Measurements from ENCODE around the gene CD44.
"Not testable (repeated sequence)": the region's sequence is repeated elsewhere in the genome, so short reads cannot be mapped to it uniquely, and the experiment has no call there.

Gene CD44

DNA sequence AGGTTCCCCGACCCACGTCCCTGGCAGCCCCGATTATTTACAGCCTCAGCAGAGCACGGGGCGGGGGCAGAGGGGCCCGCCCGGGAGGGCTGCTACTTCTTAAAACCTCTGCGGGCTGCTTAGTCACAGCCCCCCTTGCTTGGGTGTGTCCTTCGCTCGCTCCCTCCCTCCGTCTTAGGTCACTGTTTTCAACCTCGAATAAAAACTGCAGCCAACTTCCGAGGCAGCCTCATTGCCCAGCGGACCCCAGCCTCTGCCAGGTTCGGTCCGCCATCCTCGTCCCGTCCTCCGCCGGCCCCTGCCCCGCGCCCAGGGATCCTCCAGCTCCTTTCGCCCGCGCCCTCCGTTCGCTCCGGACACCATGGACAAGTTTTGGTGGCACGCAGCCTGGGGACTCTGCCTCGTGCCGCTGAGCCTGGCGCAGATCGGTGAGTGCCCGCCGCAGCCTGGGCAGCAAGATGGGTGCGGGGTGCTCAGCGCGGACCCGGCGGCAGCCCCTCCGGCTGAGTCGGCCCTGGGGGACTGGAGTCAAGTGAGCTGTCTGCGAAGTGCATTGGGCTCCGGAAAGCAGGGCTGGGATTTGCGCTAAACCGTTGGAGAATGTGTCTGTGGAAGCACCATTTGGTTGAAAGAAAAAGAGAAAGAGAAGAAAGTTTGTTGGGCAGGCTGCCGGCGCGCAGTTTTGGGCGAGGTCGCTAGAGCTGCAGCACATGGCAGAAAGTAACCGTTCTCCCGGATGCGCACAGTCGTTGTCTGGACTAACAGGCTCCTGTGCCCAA is at the start of gene CD44:
CD44 (plus strand) TSS at position 229 of the 779 bp plus-strand sequence; CDS start at position 362, 133 bp downstream.
- peak; percentile 34 for DNase-seq

DNA sequence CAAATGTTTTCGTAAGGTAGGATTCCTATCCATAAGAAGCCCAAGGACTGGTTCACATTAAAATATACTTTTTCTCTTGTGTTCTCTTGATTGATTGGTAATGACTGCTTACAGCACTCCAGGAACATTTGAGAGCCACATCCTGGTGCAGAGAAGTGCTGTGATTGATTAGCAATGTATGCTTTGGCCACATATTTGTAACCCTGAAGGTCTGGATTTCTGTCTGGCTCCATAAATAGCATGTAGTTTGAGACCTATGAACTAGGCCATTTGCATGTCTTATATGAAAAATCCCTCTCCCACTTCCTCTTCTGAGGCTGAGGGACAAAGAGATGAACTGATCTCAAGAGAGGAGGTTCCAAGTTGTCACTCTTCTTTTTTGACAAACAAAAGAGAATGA is 49.3 kb upstream of the CD44 start:
- no peak for DNase-seq

DNA sequence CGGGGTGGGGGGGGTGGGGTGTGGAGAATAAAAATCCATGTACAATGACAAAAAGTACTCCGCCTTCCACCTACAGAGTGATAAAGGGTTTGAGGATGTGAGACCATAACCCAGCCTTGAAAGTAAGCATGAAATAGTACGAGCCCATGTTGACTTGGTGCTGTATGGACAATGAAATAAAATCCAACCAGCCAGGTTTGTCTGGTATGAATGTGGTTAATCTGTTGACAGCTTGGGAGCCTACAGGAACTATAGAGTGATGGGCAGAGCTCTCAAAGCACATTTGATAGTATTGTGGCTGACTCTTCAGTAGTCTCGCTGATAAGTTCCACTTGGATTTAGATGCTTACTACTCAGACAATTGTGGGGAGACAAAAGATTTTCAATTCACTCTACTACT is 48.8 kb upstream of the CD44 start:
- no peak for DNase-seq

DNA sequence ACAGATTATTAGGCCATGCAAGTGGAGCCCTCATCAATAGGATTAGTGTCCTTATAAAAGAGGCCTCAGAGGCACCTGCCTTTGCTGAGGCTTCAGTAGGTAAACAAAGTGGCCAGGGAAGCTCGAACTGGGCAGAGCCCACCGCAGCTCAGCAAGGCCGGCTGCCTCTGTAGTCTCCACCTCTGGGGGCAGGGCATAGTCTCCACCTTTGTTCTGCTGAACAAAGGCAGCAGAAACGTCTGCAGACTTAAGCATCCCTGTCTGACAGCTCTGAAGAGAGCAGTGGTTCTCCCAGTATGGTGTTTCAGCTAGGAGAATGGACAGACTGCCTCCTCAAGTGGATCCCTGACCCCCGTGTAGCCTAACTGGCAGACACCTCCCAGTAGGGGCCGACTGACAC is 48.0 kb upstream of the CD44 start:
- not testable (repeated sequence) for DNase-seq

DNA sequence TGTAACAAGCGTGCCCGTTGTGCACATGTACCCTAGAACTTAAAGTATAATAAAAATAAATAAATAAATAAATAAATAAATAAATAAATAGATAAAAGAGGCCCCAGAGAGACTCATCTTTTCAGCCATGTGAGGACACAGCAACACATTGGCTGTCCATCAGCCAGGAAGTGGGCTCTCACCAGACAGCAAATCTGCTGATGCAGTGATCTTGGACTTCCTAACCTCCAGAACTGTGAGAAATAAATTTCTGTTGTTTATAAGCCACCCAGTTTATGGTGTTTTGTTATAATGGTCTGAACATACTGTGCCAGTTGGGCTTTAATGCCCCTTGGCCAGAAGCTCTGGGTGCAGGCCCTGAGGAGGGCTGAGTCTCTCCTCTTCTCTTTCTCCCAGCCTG is 42.2 kb upstream of the CD44 start:
- no peak for DNase-seq

DNA sequence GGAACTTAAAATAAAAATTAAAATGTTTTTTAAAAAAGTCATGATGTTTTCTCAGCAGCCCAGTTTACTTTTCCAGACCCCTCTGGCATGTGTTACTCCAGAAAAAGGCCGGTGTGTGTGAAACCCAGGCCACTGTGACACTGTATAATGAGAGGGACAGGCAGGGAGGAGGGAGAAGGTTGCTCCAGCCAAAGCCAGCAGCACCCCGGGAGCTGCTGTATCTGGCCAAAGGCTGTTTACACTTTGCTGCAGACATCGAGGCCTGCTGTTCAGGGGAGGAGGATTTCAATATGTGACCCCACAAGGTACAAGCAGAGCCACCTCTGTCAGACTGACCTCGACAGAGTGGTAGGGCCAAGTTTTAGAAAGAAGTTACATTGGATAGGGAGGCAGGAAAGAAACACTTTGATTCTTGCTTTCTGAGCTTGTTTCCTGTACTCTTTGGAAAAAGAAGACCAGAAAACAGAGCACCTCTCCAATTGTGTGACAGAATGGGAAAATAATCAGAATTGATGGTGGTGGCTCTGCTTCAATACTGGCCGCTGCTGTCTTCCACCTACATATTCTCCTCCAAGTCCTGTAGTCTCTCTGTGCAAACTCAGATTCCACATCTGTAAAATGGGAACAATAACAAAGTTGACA is 41.0 kb upstream of the CD44 start:
- DNase-seq = no peak

DNA sequence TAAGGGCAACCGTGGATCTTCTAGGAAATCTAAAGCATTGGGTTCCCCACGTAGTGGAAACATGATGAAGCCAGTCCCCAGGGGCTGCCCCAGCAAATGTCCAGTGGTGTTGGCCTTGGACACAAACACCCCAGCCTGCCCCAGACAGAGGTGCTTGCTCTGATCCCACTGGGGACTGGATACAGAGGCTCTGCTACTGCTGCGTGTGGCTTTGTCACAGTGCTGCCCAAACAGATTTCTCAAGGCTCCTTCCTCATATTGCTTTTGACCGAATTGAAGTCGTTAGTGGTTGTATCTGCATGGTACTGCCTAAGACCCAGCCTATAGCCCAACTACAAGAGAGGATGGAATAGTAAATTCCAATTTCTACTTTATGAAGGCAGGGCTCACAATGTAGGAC is 40.1 kb upstream of the CD44 start:
- DNase-seq = no peak

DNA sequence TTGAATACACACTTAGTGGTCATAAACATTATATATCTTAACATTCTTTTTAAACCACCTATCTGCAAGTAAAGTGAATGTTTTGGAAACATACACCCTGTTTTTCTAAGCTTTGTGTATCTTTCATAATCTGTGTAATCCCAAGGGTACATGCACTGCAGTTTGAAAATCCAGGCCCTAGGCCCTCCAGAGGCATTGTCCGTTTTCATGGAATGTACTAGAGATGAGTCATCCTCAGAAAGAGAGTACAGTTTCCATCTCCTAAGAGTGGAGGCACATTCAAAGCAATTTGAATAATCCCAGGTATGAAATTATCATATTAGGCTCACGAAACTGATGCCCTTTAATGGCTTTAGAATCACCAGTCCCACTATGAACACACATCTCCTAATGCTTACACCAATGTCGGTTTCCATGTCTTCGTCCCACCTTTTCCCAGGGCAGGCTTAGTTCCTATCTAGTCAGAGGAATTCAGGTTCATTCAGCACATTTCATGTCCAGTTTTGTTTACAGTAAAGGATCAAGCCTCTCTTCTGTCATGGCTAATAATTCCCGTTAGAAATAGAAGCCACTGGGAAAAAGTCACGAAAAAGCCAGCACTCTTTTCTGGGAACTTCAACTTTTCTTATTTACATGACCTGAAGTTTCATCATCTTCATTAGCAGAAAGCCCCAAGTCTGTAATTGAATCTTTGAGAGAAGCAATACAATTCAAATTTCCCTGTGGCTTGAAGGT is 39.5 kb upstream of the CD44 start:
- DNase-seq = peak; percentile 15

DNA sequence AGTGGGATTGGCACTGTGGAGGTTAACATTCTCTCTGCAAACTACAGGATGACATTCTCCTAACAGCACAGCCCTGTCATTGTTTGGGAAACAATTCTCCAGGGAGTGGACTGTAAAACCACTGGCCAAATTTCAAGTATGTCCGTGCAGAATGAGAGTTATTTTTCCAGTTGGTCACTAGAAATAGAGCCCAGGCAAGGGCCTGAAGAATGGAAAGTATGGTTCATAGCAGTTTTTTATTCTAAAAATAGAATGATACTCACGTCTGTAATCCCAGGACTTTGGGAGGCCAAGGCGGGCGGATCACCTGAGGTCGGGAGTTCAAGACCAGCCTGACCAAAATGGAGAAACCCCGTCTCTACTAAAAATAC is 39.0 kb upstream of the CD44 start:
- no peak for DNase-seq

DNA sequence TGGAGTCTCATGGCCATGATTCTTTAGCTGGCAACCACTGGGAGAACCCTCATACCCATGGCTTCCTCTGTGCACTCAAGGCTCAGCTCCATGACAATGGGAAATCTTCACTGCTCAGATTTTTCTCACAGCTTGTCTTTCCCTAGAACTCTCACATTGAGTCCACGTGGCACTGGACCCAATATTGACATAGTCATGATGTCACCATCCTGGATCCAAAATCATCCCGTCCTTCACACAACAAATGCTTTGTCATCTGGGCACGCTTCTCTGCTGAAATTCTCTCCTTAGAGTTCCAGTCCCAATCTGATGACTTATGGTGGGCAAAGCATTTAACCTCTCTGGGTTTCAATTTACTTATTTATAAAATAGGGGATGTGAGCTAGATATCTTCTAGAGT is 37.7 kb upstream of the CD44 start:
- DNase-seq = peak; percentile 66

DNA sequence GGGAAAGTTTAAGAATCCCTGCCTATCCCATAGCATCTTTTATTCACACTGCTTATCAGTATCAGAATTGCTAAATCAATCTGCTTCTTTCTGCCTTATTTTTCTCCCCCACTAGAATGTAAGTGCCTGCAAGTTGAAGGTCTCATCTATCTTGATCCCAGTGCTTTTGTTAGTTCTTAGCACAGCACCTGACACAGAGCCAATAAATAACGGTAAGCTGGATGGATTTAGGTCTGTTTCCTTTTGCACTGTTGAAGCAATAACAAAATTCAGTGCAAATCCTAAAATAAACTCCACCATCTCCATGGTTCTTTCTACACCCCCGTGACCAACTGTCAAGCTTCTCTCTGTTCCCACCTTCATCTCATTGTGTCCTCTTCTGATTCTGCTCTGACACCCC is 36.7 kb upstream of the CD44 start:
- no peak for DNase-seq

DNA sequence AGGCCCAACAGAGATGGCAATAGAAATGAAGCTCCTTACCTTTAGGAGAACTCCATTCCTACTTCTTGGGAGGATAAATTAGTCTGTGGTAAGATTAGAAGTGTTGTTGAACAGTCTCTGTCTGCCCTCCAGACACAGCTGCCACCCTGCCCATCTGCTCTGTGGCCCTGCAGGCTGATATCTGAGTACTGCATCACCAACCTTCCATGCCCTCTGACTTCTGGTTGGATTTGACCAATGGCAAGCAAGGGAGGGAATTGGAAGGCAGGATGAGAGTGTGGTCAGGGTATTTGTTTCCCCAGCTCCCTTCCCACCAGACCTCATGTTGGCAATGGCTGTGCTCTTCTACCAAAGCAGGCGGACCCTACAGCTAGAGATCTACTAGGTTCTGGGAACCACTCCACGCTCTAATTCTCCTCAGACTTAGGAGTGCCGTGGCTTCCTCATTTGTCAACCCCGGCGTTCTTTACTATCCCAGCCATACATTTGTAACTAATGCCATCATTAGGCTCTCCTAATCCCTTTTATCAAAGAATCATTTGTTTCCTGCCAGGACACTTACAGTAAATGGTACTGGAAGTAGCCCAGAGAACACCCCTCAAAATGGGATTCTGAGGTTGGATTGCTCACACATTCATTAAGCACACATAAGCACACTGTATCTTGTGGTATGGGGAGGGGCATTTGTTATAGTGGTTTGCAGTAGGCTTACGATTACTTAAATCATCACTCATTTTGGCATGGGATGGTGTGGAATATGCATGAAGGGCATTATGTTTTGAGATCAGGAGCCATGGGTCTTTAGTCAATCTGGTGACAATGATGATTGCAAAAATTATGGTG is 35.4 kb upstream of the CD44 start:
- DNase-seq = no peak

DNA sequence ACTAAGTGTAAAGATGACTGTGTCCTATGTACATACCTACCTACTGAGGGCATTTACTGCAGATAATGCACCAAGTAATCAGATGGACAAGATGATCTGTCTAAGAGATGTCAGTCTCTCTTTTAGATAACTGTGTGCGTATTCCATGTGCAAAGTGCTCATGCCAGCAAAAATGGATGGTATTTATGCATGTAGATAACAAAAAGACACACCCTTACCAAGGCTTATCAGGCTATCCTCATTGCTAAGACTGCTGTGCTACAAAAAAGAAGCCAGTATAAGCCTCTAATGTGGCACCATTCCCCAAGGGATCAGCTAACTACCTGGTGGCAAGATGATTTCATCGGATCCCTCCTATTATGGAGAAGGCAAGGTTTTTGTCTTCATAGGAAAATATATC is 34.3 kb upstream of the CD44 start:
- no peak for DNase-seq

DNA sequence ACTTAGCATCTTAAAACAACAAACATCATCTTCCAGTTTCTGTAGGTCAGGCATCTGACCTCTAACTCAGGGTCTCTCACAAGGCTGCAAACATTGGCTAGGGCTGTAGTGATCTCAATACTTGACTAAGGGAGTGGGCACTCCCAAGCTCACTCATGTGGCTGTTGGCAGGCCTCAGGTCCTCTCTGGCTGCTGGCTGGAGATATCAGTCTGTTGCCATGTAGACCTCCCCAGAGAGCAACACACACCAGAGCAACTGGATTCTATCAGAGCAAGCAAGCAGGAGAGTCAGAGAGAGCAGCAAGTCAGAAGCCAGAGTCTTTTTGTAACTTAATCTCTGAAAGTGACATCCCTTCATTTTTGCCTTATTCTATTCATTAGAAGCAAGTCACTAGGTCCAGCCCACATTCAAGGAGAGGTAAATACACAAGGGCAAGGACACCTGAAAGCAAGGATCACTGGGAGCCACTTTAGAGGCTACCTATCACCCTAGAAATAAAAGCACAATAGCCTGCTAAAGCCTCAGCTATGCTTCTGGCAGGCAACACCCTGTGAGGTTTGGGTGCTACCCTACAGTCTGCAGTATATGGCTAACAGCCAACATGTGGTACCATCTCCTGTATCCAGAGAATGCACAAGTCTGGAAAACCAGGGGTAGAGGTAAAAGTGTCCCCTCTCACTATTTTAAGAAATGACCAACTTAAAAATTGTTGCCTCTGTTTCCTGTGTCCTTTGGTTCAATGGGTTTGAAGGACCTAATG is 33.5 kb upstream of the CD44 start:
- no peak for DNase-seq

DNA sequence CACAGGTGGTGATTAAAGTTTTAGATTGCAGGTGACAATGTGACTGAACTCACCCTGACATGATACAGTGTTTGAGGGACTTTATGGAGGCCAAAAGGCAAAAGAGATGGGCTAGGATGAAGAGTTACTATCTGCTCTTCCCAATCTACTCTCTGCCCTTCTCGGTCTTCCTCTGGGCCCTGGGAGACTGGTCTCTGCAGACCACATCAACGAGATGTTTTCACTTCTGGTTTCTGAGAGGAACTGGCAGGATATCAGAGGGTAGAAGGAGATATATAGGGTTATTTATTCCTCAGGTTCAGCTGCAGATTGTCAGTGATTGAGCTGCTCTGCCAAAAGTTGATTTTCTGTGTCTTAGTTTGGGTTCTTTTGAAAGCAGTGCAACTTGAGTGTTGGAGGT is 32.4 kb upstream of the CD44 start:
- DNase-seq = no peak

DNA sequence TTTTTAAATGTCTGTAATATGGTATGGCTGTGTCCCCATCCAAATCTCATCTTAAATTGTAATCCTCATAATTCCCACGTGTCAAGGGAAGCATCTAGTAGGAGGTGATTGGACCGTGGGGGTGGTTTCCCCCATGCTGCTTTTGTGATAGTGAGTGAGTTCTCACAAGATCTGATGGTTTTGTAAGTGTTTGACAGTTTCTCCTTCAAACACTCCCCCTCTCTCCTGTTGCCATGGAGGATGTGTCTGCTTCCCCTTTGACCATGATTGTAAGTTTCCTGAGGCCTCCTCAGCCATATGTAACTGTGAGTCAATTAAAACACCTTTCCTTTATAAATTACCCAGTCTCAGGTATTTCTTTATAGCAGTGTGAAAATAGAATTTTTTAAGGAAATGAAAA is 31.1 kb upstream of the CD44 start:
- DNase-seq = no peak

DNA sequence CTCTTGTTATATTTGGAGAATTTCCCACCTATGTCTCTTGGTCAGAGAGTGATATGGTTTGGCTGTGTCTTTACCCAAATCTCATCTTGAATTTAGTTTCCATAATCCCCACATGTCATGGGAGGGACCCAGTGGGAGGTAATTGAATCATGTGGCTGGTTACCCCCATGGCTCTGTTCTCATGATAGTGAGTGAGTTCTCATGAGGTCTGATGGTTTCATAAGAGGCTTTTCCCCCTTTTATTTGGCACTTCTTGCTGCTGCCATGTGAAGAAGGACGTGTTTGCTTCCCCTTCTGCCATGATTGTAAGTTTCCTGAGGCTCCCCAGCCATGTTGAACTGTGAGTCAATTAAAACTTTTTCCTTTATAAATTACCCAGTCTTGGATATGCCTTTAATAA is 30.6 kb upstream of the CD44 start:
- not testable (repeated sequence) for DNase-seq

DNA sequence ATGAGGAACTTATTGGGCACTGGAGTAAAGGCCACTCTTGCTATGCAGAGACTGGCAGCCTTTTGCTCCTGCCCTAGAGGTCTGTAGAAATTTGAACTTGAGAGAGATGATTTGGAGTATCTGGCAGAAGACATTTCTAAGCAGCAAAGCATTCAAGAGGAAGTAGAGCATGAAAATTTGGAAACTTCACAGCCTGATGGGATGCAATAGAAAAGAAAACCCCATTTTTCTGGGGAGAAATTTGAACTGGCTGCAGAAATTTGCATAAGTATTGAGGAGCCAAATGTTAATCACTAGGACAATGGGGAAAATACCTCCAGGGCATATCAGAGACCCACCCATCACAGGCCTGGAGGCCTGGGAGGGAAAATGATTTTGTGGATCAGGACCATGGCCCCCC is 29.9 kb upstream of the CD44 start:
- no peak for DNase-seq

DNA sequence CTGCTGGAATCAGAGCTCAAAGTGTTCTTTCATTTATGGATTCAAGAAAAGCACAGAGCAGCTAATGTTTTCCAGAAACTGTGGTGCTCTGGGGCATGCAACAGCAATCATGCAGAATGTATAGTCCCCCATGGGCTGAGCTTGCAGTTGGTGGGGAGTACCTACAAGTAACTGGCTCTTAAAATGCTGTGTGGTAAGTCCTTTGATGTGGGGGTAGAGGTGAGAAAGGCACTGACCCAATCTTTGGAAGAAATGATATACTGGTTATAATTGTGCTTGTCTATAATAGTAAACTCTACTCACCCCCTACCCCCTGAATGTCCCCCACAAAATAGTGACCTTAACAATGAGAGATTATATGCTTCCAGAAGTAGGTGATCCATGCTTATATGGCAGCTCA is 29.1 kb upstream of the CD44 start:
- DNase-seq = no peak

DNA sequence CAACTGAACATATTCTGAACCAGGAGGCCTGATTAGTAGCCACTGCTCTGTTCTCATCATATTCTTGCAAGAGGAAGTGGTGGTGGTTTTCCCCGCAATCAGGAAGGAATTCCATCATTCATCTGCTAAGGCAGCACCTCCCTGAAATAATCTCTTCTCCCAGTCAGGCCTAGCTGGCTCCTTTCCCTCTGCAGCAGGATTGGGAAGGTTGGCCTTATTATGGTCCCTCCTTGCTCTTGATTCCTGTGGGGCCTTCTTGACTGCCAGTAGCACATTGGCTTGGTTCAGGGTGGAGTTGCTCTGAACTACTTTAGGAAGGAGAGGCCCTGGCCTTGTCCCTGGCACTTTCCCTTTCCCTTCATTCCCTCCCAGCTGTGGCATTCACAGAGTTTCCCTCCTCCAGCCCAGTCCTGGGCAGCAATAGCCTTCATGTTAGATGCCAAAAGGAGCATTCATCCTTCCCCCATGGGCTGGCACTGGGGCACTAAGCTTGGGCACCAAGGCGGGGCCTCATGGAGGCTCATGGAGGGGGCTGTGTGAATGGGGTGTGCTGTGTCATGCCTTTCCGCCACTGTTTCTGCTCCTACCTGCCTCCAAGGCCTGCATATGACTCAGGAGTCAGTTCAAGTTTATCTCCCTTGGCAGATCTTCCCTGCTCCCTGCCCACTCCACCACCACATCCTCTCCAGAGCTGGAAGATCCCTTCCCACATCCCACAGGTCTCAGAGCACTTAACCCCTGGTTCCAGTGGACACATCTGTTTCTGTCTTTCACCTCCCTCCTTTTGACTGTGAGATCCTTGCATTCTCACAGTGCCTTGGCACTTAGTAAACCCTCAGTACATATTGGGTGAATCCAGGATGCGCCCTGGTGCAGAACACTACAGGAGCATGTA is 27.6 kb upstream of the CD44 start:
- no peak for DNase-seq

Measured in DMS53 (cell line).